Measurements from ENCODE around the gene CLSTN1. TPM values are rescaled to one million over a fixed set of nuclear protein-coding genes. Genes with fewer than 3 reads are reported as not detected.

Gene CLSTN1
- 84.8 TPM for total RNA-seq (ENCODE audit: unreplicated experiment)
- long read RNA-seq, full-length matches to known transcripts = 5 of 8 reads
- long read RNA-seq, partial matches to known transcripts = 3 of 8 reads
- long read RNA-seq, other reads (novel, unspliced or antisense) = 0 of 8 reads

DNA sequence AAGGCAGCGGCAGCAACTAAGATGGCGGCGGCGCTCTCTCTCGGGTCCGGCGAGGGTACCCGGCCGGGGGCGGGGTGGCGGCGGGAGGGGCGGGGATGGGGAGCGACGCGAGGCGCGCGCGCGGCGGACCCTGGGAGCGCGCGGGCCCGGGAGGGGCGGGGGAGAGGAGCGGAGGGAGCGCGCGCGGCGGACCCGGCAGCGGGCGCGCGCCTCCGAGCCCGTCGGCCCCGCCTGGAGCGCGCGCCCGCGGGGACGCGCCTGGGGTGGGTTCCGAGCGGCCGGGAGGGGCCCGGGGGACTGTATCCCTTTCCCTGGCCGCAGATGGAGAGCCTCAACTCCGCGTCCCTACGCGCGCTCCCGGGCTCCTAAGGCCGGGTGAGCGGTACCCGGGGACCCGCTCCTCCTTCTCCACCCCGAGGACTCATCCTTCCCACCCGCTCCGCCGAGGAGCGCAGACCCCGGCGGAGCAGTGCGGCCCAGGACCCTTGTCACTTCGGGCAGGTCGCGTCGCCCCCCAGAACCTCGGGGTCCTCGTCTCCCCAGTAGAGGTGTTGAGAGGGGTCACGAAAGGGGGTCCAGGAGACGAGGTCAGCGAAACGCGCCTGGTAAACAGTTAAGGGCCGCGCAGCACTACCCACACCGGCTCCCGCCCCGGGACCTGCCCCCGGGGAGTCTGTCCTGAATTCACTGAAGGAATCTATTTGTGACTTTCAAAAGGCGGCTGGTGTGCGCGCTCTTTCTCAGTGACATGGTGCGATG, at the start of gene CLSTN1:
Gene CLSTN1 (minus strand): TSS at position 23 of the 759 bp plus-strand sequence. CDS start 232 bp downstream, outside the sequence.
- peak within 1 kb of the TSS; percentile 98 for H3K4me3 Mint-ChIP-seq (ENCODE audit: unreplicated experiment)
- H3K4me1 Mint-ChIP-seq (ENCODE audit: unreplicated experiment) = peaks cover 18% of the 10 kb centered on the region
- peaks cover 6% of the 10 kb centered on the region for H3K36me3 Mint-ChIP-seq (ENCODE audit: low read depth, unreplicated experiment)
- peaks cover 13% of the 10 kb centered on the region for H3K27me3 Mint-ChIP-seq (ENCODE audit: unreplicated experiment)
- no peaks in the 10 kb centered on the region for H3K9me3 Mint-ChIP-seq (ENCODE audit: unreplicated experiment)
- TF ChIP-seq, protein P1, sequence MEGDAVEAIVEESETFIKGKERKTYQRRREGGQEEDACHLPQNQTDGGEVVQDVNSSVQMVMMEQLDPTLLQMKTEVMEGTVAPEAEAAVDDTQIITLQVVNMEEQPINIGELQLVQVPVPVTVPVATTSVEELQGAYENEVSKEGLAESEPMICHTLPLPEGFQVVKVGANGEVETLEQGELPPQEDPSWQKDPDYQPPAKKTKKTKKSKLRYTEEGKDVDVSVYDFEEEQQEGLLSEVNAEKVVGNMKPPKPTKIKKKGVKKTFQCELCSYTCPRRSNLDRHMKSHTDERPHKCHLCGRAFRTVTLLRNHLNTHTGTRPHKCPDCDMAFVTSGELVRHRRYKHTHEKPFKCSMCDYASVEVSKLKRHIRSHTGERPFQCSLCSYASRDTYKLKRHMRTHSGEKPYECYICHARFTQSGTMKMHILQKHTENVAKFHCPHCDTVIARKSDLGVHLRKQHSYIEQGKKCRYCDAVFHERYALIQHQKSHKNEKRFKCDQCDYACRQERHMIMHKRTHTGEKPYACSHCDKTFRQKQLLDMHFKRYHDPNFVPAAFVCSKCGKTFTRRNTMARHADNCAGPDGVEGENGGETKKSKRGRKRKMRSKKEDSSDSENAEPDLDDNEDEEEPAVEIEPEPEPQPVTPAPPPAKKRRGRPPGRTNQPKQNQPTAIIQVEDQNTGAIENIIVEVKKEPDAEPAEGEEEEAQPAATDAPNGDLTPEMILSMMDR (IDR thresholded peaks at IDR 0.05; ENCODE audit: unreplicated experiment) = no peak
- peak within 1 kb of the TSS; percentile 48 for H3K27ac Mint-ChIP-seq (ENCODE audit: unreplicated experiment)
- peak; percentile 90 for DNase-seq (ENCODE audit: low spot score)

DNA sequence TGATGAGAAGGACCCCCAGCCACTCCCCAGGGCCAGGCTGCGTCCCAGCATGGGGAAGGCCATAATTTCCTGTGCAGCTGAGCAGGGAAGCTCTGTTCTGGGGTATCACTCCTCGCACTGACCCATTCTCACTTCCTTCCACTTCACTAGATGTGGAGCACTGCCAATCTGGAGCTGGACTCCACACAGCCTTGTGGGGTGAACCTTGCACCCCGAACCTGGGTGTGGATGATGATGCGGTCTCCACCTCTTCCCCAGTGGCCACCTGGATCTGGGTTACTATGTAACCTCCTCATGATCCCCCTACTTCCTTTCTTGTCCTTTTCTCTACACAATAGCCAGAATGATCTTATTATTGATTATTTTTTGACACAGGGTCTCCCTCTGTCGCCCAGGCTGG, 49.6 kb upstream of the CLSTN1 start:
- peak overlapping the region; percentile 50 for H3K4me3 Mint-ChIP-seq (ENCODE audit: unreplicated experiment)
- H3K36me3 Mint-ChIP-seq (ENCODE audit: low read depth, unreplicated experiment) = peaks cover 19% of the 10 kb centered on the region
- no peaks in the 10 kb centered on the region for H3K9me3 Mint-ChIP-seq (ENCODE audit: unreplicated experiment)
- peaks cover 7% of the 10 kb centered on the region for H3K27me3 Mint-ChIP-seq (ENCODE audit: unreplicated experiment)
- TF ChIP-seq, protein P1 (IDR thresholded peaks at IDR 0.05; ENCODE audit: unreplicated experiment) = no peak
- H3K27ac Mint-ChIP-seq (ENCODE audit: unreplicated experiment) = no peak overlapping the region
- no peak for DNase-seq (ENCODE audit: low spot score)
- peaks cover 34% of the 10 kb centered on the region for H3K4me1 Mint-ChIP-seq (ENCODE audit: unreplicated experiment)

DNA sequence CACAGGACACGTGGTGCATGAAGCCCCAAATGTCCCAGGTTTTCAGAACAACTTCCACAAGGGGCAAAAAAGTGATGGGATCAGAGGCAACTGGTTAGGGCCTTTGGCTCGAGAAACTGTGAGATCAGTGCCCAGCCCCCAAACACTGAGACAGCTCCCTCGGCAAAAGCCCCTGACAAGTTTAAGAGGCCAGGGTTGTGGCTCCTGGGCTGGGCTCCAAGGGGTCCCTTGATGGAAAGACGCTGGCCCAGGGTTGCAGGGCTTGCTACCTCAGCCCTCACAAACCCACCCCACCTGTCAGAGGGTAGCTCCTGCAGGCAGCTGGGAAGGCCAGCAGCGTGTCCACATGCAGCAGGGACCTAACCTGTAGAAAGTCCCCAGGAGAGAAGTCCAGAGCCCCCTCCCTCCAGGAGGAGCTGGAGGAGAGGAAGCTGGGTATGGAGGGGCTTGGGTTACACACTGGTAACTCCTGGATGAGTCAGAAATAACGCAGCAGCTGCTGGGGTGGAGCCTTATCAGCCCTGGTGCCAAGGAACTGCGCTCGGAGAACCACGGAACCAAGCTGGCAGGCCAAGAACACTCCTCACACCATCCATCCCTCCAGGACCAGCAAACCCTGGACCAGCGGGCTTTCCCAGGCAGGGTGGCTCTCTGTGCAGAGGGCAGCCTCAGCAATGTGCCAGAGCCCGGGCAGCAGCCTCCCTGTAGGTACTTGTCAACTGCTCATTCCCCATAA, 48.8 kb upstream of the CLSTN1 start:
- peaks cover 7% of the 10 kb centered on the region for H3K27me3 Mint-ChIP-seq (ENCODE audit: unreplicated experiment)
- peaks cover 34% of the 10 kb centered on the region for H3K4me1 Mint-ChIP-seq (ENCODE audit: unreplicated experiment)
- H3K9me3 Mint-ChIP-seq (ENCODE audit: unreplicated experiment) = no peaks in the 10 kb centered on the region
- DNase-seq (ENCODE audit: low spot score) = no peak
- no peak overlapping the region for H3K27ac Mint-ChIP-seq (ENCODE audit: unreplicated experiment)
- TF ChIP-seq, protein P1 (IDR thresholded peaks at IDR 0.05; ENCODE audit: unreplicated experiment) = no peak
- no peak overlapping the region for H3K4me3 Mint-ChIP-seq (ENCODE audit: unreplicated experiment)
- H3K36me3 Mint-ChIP-seq (ENCODE audit: low read depth, unreplicated experiment) = peaks cover 19% of the 10 kb centered on the region

DNA sequence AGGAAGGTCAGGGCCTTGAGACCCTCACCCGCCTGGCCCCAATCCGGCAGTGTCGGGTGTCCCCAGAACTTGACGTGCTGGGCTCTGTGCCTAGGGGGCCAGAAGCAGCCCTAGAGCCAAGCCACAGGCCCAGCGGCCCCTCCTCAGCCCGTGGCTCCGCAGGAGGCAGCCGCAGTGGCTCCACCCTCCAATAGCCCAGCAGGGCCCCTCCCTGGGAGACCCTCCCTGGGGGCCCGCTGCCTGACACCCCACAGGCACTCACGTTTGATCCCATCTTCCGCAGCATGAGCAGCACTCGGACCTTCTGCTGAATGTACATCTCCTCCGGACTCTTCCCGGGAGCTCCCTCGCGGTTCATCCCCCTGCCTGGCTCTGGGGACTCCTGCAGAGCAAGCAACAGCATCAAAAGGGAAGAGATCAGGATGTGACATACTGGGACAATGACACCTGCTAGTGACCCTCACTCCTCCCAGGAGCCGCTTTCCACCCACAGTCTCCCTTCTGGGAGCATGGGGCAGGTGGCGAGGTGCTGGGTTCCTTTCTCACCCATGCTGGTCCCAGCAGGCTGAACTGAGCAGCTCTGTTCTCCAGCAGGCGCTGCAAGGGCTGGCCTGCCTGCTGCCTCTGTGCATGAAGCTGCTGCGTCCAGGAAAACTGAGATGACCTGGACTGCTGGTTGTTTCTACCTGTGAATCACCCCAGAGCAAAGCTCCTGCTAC, 48.1 kb upstream of the CLSTN1 start:
- H3K9me3 Mint-ChIP-seq (ENCODE audit: unreplicated experiment) = no peaks in the 10 kb centered on the region
- DNase-seq (ENCODE audit: low spot score) = no peak
- peaks cover 20% of the 10 kb centered on the region for H3K36me3 Mint-ChIP-seq (ENCODE audit: low read depth, unreplicated experiment)
- H3K27ac Mint-ChIP-seq (ENCODE audit: unreplicated experiment) = no peak overlapping the region
- H3K4me3 Mint-ChIP-seq (ENCODE audit: unreplicated experiment) = no peak overlapping the region
- TF ChIP-seq, protein P1 (IDR thresholded peaks at IDR 0.05; ENCODE audit: unreplicated experiment) = no peak
- H3K4me1 Mint-ChIP-seq (ENCODE audit: unreplicated experiment) = peaks cover 30% of the 10 kb centered on the region
- peaks cover 9% of the 10 kb centered on the region for H3K27me3 Mint-ChIP-seq (ENCODE audit: unreplicated experiment)

Data from endothelial cell (in vitro differentiated cells).